GM21526 (cell line): Measurements from ENCODE around the gene TNS3.

Experiments
- ATAC-seq: cut with Tn5 transposase; IDR thresholded peaks from one replicate; pipeline ENCODE4 v1.9.1; 2021; ENCODE audit warnings: moderate library complexity; ENCODE audit not compliant: unreplicated experiment, low FRiP score

TNS3 gene

DNA sequence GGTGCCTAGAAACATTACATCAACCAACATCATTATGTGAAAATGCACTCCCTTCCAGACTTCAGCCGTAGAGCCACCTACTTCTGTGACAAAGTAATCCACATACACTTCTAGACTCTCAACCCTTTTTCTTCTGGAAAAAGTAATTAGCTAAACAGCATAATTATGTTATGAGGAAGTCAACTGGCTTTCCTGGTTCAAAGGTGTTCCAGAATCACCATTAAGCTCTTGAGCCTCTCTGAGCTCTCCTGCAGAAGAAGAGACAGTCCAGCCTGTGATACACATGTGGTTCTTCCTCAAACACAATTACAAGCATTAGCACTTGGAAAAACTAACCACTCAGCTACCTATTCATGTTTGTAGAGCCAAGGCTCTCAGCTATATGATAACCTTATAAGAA lies 52.5 kb downstream of the TNS3 start:
- no peak for ATAC-seq

DNA sequence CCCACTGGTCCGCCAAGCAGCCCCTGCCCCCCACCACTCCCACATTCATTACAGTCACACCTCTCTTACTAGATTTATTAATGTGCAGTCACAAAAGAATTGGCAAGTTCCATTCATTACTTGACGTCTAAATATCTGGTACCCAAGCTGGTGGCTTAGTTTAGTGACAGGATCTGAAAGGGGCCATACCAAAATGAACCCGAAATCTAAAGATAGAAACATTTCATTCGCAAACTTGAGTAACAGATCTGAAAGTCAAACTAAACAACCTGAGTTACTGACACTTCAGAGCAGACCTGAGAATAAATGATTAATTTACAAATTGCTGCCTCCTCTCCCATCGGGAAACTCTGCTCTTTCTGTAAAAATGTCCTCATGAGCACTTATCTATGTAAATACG lies 53.4 kb downstream of the TNS3 start:
- no peak for ATAC-seq

- ATAC-seq, result no peak
Observed at GRCh38 chr7:47526466-47526865, 55.4 kb downstream of the TNS3 start.

DNA sequence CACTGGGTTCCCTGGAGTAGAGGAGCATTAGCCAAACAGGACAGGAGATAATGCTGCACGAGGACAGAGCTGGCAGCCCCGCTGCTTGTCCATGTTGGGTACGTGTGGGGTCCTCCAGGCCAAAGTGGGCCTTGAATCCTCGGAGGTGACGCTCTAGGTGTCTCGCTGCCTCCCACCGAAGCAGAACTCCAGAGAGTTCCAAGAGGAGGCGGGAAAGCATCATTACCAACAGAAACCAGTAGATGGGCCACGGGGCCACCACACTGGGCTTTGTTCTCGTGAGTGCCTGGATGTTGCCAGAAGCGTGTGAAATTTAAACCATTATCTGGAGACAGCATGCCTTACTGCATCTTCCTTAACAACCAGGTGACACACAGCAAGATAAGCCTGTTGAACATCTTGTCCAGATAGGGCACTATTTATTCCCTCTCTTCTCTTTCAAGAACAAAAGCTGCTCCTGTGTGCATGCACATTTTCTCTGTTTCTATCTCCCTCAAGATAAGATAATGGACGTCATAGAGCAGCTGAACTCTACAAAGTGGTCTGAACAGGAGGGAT lies 56.8 kb downstream of the TNS3 start:
- ATAC-seq, result no peak

GRCh38 chr7:47523401-47523800 lies 58.5 kb downstream of the TNS3 start:
- ATAC-seq, result no peak

DNA sequence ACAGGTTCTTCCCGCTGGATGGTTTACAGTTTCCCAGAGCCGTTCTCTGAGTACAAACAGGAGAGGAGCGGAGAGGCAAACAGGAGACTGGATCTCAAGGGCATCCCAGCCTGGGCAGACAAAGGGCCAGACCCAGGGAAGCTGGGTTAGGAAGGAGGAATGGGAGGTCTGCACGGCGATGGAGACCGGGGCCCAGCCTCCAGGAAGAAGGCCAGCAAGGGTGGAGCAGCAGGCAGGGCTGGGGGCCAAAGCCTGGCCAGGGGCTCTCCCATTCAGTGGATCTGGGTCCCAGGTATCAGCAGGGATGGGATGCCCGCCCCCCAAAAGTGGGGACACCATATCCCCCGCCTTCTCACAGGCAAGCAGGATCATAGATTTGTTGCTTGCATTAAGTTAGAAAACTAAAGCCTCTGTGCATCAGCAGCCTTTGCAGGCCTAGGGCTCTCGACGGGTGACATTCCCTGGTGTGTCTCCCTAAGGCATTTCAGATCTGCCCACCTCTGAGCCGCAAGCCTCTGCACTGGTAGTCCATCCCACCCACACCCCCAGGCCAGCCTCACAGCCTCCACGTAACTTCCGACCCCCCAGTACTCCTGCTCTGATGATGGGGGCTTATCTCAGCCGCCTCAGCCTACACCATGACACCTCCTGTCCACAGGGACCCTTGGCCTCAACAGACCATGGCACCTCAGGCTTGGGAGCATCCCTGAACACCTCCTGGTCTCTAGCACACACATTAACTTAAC lies 59.9 kb downstream of the TNS3 start:
- ATAC-seq, result no peak

GRCh38 chr7:47521011-47521795 lies 60.7 kb downstream of the TNS3 start:
- no peak for ATAC-seq

DNA sequence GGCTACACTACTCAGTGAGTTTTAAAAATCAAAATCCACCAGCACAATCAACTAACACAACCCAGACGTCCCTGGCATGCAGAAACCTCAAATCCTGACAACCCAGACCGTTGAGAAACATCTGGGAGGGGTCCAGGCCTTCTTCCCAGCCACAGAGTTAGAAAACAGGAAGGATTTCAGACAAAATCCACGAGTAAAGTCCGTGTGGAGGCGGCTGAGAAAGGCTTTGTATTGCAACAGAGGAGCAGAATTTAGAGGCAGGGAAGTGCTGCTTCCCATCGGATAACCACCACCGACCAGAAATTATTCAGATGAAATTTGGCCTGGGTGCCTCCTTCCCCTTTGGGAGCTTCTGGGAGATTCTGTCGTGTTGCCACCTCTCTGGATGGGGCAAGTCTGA lies 61.5 kb downstream of the TNS3 start:
- no peak for ATAC-seq

DNA sequence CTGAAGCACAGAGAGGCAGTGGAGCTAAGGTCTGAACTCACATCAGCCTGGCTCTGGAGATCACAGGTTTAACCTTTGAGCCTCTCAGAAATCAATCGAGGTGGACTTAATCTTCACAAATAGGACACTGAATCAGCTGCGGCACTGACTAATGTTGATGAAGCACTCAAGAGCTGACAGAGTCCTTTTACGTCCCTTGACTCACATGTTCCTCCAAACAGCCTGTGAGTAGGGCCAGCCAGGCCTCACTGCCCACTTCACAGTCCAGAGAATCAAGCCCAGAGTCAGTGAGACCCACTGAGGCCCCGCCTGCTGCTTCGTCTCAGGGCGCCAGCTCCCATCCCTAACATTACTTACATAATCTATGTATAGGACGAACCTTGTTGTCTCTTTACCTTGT lies 63.1 kb downstream of the TNS3 start:
- ATAC-seq, result no peak

DNA sequence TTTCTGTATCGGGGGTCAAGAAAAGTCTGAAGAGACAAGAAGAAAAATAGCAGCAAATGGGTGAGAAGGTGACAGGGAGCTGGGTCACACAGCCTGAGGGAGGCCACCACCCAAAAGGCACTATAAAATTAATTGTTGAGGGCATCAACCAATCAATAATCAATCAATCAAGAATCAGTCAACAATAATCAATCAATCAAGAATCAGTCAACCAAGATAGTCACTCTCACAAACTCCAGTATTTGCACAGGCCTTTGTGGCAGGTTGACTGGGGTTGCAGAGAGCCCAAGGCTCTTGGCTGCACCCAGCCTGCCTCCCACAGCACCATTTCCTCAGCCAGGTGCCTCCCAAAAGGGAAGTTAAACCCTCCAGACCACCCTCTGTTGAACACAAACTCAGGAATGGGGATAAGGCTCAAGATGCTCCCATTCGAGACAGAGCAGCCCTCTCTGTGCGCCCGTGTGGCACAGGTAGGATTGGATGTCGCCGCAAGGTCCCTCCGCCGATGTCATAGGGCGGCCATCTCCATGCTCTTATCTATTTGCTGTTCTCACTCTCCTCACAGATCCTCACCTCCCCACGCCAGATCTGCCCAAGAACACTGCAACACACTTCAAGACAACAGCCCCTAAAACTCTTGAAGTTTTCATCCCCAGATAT lies 64.0 kb downstream of the TNS3 start:
- no peak for ATAC-seq

GRCh38 chr7:47516985-47517600 lies 64.8 kb downstream of the TNS3 start:
- ATAC-seq, result no peak

GRCh38 chr7:47516386-47516785 lies 65.5 kb downstream of the TNS3 start:
- ATAC-seq, result no peak

GRCh38 chr7:47515305-47515834 lies 66.5 kb downstream of the TNS3 start:
- ATAC-seq, result no peak

DNA sequence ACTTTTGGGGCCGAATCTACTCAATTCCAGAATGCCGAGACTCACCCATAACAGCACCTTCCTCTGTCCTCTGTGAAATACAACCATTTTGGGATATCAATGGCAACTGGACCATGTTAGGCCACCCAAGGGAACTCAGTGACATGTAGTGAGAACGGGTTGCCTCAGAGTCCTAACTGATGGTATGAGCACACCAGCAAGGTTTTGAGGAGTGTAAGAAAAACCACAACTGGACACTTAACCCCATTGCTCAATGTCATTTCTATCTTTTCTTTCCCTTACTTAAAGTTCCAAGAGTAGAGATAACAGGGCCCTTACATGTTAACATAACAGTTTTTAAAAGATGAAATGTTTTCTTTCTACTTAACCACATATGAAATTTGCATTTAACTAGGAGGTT lies 67.1 kb downstream of the TNS3 start:
- no peak for ATAC-seq

DNA sequence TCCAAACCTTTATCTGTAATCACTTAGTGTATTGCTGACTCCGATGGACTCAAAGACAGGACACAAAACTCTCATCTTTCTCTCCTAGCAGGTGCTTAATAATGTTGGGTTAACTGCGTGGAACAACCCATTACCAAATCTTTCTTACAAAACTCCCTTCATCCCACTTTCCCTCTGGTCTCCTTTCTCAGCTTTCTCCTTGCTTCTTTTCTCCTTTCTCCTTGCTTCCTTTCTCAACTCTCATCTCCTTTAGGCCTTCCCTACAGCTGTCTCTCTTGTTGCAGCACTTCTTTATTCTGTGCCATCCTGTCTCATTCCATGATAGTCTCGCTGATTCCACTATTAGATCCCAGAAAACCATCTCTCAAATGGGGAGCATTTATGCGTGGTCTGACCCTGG lies 67.5 kb downstream of the TNS3 start:
- ATAC-seq, result no peak

DNA sequence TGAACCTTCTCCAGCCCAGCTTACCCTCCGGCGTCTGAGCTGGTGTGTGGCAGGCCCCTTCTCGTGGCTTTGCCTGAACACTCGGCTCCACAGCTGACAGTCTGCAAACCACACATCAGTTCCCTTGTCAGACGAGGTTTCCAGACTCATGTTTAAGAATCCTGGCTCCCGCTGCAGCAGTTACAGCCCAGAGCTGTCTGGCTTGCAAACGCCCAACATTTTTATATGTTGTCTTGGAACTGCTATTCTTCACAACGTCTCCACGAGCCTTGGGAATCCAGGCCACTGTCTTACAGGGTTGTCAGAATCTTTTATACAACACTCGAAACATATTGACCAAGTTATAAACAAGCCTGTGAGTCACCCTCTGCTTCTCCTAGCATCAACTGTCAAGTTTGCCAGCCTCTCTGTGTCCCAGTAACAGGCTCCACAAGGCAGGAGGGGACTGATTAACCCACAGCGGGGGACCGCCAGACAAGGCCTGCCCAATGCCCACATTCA lies 68.1 kb downstream of the TNS3 start:
- ATAC-seq, result no peak

DNA sequence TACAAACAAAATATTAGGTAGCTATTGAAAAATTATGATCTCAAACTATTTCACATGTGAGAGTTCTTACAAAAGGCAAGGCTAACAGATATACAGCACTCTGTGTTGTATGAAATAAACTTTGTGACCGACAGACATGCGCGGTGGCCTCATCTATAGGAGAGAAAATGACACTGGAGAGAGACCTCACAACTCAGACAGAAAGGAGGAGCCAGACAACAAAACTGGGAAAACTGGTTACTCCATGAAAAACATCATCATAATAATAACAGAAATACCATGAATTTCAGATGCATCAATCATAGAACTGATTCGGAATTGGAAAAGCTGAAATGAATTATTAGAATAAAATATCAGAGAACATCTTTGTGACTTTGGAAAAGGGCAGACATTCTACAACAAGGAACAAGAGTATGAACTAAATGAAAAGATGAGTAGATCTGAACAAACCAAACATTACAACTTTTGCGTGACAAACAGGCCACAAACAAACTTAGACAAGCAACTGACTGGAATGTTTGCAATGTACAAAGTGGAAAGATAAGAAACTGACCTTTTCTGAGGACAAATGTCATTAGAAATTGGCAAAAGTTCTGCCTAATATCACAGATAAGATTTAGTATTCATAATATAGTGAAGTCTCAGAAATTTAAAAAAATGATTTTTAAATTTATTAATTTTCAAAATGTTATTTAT lies 69.3 kb downstream of the TNS3 start:
- no peak for ATAC-seq

DNA sequence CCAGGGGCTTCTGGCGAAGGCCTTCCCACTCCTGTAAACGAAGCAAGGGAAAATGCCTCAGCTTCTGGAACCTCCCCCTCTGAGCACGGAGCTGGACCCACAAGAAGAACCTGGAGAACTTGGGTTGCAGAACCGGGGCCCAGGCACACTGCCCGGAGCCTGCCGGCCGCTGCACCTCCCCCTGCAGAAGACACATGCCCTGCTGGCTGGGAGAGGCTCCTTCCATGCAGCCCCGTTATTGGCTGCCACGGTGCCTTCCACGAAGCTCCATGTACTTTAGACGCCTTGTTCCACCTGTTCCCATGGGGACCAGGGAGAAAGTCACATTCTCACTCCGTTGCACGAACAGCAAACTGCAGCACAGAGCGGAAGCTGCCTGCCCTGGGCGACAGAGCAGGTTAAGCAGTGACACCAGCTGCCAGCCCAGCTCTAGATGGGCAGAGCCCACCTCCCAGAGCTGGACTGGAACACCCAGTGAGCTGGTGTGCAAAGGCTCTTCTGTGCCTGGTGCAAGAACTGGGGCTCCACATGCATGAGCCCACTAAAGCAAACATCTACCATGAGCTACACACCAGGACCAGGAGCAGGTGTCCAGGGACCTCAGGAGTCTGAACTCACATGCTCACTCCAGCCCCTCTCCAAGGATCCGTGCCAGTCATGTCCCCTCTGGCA lies 70.1 kb downstream of the TNS3 start:
- no peak for ATAC-seq

DNA sequence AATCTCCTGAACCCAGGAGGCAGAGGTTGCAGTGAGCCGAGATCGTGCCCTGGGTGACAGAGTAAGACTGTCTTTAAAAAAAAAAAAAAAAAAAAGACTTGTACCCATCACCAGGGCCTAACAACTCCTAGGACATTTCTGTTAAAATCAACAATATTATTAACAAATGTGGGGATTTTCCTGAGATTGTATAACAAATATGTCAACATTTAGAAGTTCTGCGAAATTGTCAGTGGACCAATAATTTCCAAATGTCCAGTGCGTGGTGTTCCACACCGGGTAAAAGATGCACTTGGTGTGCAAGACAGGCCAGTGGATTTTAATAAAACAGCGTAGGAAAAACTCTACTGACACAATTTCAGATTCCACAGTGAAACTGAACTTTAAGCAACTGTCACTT lies 71.1 kb downstream of the TNS3 start:
- no peak for ATAC-seq
